Vagina (tissue), 2 donors: ENCODE measurements around the gene ELMO3. TPM values are rescaled to one million over a fixed set of nuclear protein-coding genes. Genes with fewer than 3 reads are reported as not detected.

ENCODE experiments used
- DNase-seq, 2 donors: peaks; one replicate each; pipeline ENCODE4 v3.0.0-alpha.2; 2017; ENCODE audit errors: extremely low spot score in 2 of 2
- H3K27ac ChIP-seq: fragments of 200-600 bp; sonication (generic); one replicate; pipeline ENCODE4 v1.5.1; 2019
- H3K27me3 ChIP-seq: fragments of 200-600 bp; sonication (generic); one replicate; pipeline ENCODE4 v1.5.1; 2019
- H3K36me3 ChIP-seq, 2 donors: fragments of 200-600 bp; sonication (generic); one replicate each; pipeline ENCODE4 v1.5.1; 2017 to 2019
- H3K4me1 ChIP-seq: fragments of 200-600 bp; sonication (generic); one replicate; pipeline ENCODE4 v1.5.1; 2019
- H3K4me3 ChIP-seq, 2 donors: fragments of 200-600 bp; sonication (generic); 1 replicate in 1 of 2; 2 replicates in 1 of 2; pipeline ENCODE4 v1.5.1; 2016 to 2019
- H3K9me3 ChIP-seq: fragments of 200-600 bp; sonication (generic); one replicate; pipeline ENCODE4 v1.5.1; 2019
- POLR2A ChIP-seq, 2 donors: fragments of 450-650 bp; IDR thresholded peaks; one replicate each; pipeline ENCODE4 v1.6.1; 2017; ENCODE audit warnings: antibody characterized with exemption in 2 of 2, mild to moderate bottlenecking in 2 of 2, moderate library complexity in 2 of 2
- POLR2AphosphoS5 ChIP-seq, 2 donors: sonication (generic); formaldehyde crosslinking; IDR thresholded peaks; one replicate each; pipeline ENCODE4 v1.9.0; 2017; ENCODE audit warnings: antibody characterized with exemption in 2 of 2, mild to moderate bottlenecking in 2 of 2, low read depth in 1 of 2; ENCODE audit not compliant: insufficient read depth in 1 of 2
- intact Hi-C: fragments of 100-400 bp; cut with DNase I; formaldehyde crosslinking; loops from one replicate; pipeline ENCODE4 v1.15.1; 2023
- total RNA-seq: library from RNA; depleted of rRNA; stranded (reverse); fragments of >200 nt; gene quantifications from one replicate; pipeline ENCODE4 v1.2.3, GENCODE V29; 2016
- TF ChIP-seq, protein P1 (sequence below), 3 experiments: fragments of 450-650 bp in 2 of 3; fragments of 200-600 bp in 1 of 3; sonication (generic) in 1 of 3; IDR thresholded peaks; one replicate each; pipeline ENCODE4 v1.5.1; 2017 to 2019; ENCODE audit warnings: antibody characterized with exemption in 3 of 3, mild to moderate bottlenecking in 2 of 3, moderate library complexity in 2 of 3

ELMO3 gene
- total RNA-seq, 1 donor from 2014 or later = 21.6 TPM

GRCh38 chr16:67164599-67165061, 34.3 kb upstream of the ELMO3 start, which contains the start of gene HSF4:
TSS of gene HSF4 (plus strand) at chr16:67164745. CDS start at chr16:67164812, 67 bp downstream.
- H3K27ac ChIP-seq = peak within 1 kb of the TSS; percentile 76

DNA sequence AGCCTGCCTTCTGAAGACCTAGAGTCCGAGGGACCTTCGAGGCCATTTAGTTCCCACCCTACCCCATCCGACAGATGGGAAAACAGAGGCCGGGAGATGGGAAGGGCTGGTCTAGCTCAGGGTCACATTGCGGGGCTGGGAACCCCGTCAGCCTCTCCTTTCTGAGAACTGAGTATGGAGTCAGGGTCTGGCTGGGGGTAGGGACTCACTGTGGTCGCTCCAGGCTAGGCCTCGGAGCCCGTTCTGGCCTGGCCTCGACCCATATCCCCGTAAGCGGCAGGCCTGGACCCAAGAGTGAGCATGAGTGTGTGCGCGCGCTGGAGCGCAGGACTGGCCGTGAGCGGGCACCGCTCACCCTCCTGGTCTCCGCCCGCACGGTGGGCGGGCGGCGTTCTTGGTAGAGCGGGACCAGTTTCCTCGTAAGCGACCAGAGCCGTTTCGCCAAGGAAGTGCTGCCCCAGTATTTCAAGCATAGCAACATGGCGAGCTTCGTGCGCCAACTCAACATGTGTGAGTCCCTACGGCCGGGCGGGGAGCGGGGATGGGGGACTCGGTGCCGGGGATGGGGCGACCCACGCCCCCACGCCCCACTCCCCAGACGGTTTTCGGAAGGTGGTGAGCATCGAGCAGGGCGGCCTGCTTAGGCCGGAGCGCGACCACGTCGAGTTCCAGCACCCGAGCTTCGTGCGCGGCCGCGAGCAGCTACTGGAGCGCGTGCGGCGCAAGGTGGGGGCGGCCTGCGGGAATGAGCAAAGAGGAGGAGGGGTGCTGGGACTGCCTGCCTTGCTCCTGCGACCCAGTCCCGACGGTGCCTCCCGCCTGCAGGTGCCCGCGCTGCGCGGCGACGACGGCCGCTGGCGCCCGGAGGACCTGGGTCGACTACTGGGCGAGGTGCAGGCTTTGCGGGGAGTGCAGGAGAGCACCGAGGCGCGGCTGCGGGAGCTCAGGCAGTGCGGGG, 33.5 kb upstream of the ELMO3 start:
- intact Hi-C loops = no loop called here
- H3K4me1 ChIP-seq = peaks cover 65% of the 10 kb centered on the region
- no peaks in the 10 kb centered on the region for H3K27me3 ChIP-seq

More at GRCh38 chr16:67164599-67165061, 34.3 kb upstream of the ELMO3 start, which contains the start of gene HSF4:
- no peak for DNase-seq
- no peaks in the 10 kb centered on the region for H3K36me3 ChIP-seq
- H3K4me1 ChIP-seq = peaks cover 60% of the 10 kb centered on the region
- TF ChIP-seq, protein P1, sequence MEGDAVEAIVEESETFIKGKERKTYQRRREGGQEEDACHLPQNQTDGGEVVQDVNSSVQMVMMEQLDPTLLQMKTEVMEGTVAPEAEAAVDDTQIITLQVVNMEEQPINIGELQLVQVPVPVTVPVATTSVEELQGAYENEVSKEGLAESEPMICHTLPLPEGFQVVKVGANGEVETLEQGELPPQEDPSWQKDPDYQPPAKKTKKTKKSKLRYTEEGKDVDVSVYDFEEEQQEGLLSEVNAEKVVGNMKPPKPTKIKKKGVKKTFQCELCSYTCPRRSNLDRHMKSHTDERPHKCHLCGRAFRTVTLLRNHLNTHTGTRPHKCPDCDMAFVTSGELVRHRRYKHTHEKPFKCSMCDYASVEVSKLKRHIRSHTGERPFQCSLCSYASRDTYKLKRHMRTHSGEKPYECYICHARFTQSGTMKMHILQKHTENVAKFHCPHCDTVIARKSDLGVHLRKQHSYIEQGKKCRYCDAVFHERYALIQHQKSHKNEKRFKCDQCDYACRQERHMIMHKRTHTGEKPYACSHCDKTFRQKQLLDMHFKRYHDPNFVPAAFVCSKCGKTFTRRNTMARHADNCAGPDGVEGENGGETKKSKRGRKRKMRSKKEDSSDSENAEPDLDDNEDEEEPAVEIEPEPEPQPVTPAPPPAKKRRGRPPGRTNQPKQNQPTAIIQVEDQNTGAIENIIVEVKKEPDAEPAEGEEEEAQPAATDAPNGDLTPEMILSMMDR (IDR thresholded peaks at IDR 0.05) = no peak
- TF ChIP-seq POLR2A (IDR thresholded peaks at IDR 0.05) = peak in 1 of 2 donors; percentile 35
- peak in 1 of 2 donors; percentile 34 for TF ChIP-seq POLR2AphosphoS5 (IDR thresholded peaks at IDR 0.05; ENCODE audit: insufficient read depth in 1 of 2, low read depth in 1 of 2)
- no peaks in the 10 kb centered on the region for H3K27me3 ChIP-seq
- no peaks in the 10 kb centered on the region for H3K9me3 ChIP-seq
- intact Hi-C loops = no loop called here
- H3K4me3 ChIP-seq = peak within 1 kb of the TSS; percentile 44 to 45

GRCh38 chr16:67166110-67166547, 32.8 kb upstream of the ELMO3 start:
- no peak overlapping the region for H3K27ac ChIP-seq
- no peak for DNase-seq
- H3K27me3 ChIP-seq = no peaks in the 10 kb centered on the region
- peaks cover 70% of the 10 kb centered on the region for H3K4me1 ChIP-seq
- H3K4me3 ChIP-seq = no peak overlapping the region
- no peaks in the 10 kb centered on the region for H3K36me3 ChIP-seq
- intact Hi-C loops = no loop called here
- H3K9me3 ChIP-seq = no peaks in the 10 kb centered on the region
- TF ChIP-seq POLR2A (IDR thresholded peaks at IDR 0.05) = no peak

More for the DNA sequence above, 33.5 kb upstream of the ELMO3 start:
- no peaks in the 10 kb centered on the region for H3K9me3 ChIP-seq
- no peak for DNase-seq
- peak overlapping the region; percentile 76 for H3K27ac ChIP-seq
- peak overlapping the region; percentile 44 to 45 for H3K4me3 ChIP-seq
- TF ChIP-seq, protein P1 (IDR thresholded peaks at IDR 0.05) = no peak
- TF ChIP-seq POLR2AphosphoS5 (IDR thresholded peaks at IDR 0.05; ENCODE audit: insufficient read depth in 1 of 2, low read depth in 1 of 2) (no peak), POLR2A (IDR thresholded peaks at IDR 0.05) (no peak)
- H3K36me3 ChIP-seq = no peaks in the 10 kb centered on the region

- H3K27ac ChIP-seq = no peak overlapping the region
- H3K4me3 ChIP-seq = no peak overlapping the region
- H3K4me1 ChIP-seq = peaks cover 70% of the 10 kb centered on the region
- no peaks in the 10 kb centered on the region for H3K9me3 ChIP-seq
- H3K36me3 ChIP-seq = no peaks in the 10 kb centered on the region
- TF ChIP-seq POLR2A (IDR thresholded peaks at IDR 0.05) (no peak), POLR2AphosphoS5 (IDR thresholded peaks at IDR 0.05; ENCODE audit: insufficient read depth in 1 of 2, low read depth in 1 of 2) (no peak)
- TF ChIP-seq, protein P1 (IDR thresholded peaks at IDR 0.05) = no peak
- H3K27me3 ChIP-seq = no peaks in the 10 kb centered on the region
- DNase-seq = no peak
- intact Hi-C loops = no loop called here
Observed at GRCh38 chr16:67166598-67167168, 32.2 kb upstream of the ELMO3 start.

DNA sequence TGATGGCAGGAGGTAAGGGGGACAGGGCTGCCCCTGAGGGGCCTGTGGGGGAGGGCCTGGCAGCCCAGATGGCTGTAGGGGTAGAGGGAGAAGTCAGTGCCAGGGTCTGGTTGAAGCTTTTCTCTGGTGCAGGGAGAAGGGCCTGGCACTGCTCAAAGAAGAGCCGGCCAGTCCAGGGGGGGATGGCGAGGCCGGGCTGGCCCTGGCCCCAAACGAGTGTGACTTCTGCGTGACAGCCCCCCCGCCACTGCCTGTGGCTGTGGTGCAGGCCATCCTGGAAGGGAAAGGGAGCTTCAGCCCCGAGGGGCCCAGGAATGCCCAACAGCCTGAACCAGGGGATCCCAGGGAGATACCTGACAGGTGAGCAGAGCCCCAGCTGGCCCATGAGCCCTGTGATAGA, 31.3 kb upstream of the ELMO3 start:
- Histone ChIP-seq H3K9me3 (no peaks in the 10 kb centered on the region), H3K27me3 (no peaks in the 10 kb centered on the region), H3K27ac (no peak overlapping the region), H3K36me3 (no peaks in the 10 kb centered on the region), H3K4me3 (no peak overlapping the region), H3K4me1 (peaks cover 61% of the 10 kb centered on the region)
- intact Hi-C loops = no loop called here
- DNase-seq = no peak
- TF ChIP-seq POLR2A (IDR thresholded peaks at IDR 0.05) (no peak), POLR2AphosphoS5 (IDR thresholded peaks at IDR 0.05; ENCODE audit: insufficient read depth in 1 of 2, low read depth in 1 of 2) (no peak)
- TF ChIP-seq, protein P1 (IDR thresholded peaks at IDR 0.05) = no peak
